ENCODE measurements around the gene MSANTD2.

Gene MSANTD2

GRCh38 chr11:124800226-124800929 lies at the start of gene MSANTD2:
MSANTD2 (minus strand) TSS chr11:124800406; CDS start chr11:124800380, 26 bp downstream.
- Histone ChIP-seq H3K4me3 (ENCODE audit: low read length) (peak within 1 kb of the TSS; percentile 97), H3K36me3 (ENCODE audit: insufficient read depth, low read depth, low read length) (no peaks in the 10 kb centered on the region), H3K9me3 (ENCODE audit: insufficient read depth, low read depth, low read length) (no peaks in the 10 kb centered on the region), H3K4me1 (ENCODE audit: insufficient read depth, low read length) (peaks cover 15% of the 10 kb centered on the region), H3K27me3 (ENCODE audit: insufficient read depth, low read length) (no peaks in the 10 kb centered on the region), H3K9ac (ENCODE audit: low read depth, low read length) (peak within 1 kb of the TSS; percentile 94), H3K27ac (ENCODE audit: low read length) (peak within 1 kb of the TSS; percentile 78)

- H3K9ac ChIP-seq (ENCODE audit: low read depth, low read length) = no peak overlapping the region
- no peaks in the 10 kb centered on the region for H3K4me1 ChIP-seq (ENCODE audit: insufficient read depth, low read length)
- no peaks in the 10 kb centered on the region for H3K36me3 ChIP-seq (ENCODE audit: insufficient read depth, low read depth, low read length)
- H3K4me3 ChIP-seq (ENCODE audit: low read length) = no peak overlapping the region
- peaks cover 100% of the 10 kb centered on the region for H3K27me3 ChIP-seq (ENCODE audit: insufficient read depth, low read length)
- H3K9me3 ChIP-seq (ENCODE audit: insufficient read depth, low read depth, low read length) = peaks cover 4% of the 10 kb centered on the region; the same call in 1 of the 2 replicates
- H3K27ac ChIP-seq (ENCODE audit: low read length) = no peak overlapping the region
Measured at GRCh38 chr11:124846070-124846673, 46.0 kb upstream of the MSANTD2 start.

- Histone ChIP-seq H3K4me3 (ENCODE audit: low read length) (no peak overlapping the region), H3K27ac (ENCODE audit: low read length) (no peak overlapping the region), H3K4me1 (ENCODE audit: insufficient read depth, low read length) (no peaks in the 10 kb centered on the region), H3K9me3 (ENCODE audit: insufficient read depth, low read depth, low read length) (peaks cover 4% of the 10 kb centered on the region; the same call in 1 of the 2 replicates), H3K9ac (ENCODE audit: low read depth, low read length) (no peak overlapping the region), H3K27me3 (ENCODE audit: insufficient read depth, low read length) (peaks cover 100% of the 10 kb centered on the region), H3K36me3 (ENCODE audit: insufficient read depth, low read depth, low read length) (no peaks in the 10 kb centered on the region)
Measured at GRCh38 chr11:124844664-124845079, 44.5 kb upstream of the MSANTD2 start.

- Histone ChIP-seq H3K9ac (ENCODE audit: low read depth, low read length) (no peak overlapping the region), H3K27me3 (ENCODE audit: insufficient read depth, low read length) (peaks cover 100% of the 10 kb centered on the region), H3K4me3 (ENCODE audit: low read length) (peak overlapping the region; percentile 56), H3K9me3 (ENCODE audit: insufficient read depth, low read depth, low read length) (peaks cover 4% of the 10 kb centered on the region; the same call in 1 of the 2 replicates), H3K36me3 (ENCODE audit: insufficient read depth, low read depth, low read length) (no peaks in the 10 kb centered on the region), H3K4me1 (ENCODE audit: insufficient read depth, low read length) (no peaks in the 10 kb centered on the region), H3K27ac (ENCODE audit: low read length) (no peak overlapping the region)
Measured at GRCh38 chr11:124843616-124843910, 43.4 kb upstream of the MSANTD2 start.

GRCh38 chr11:124842305-124842704 lies 42.1 kb upstream of the MSANTD2 start:
- Histone ChIP-seq H3K27me3 (ENCODE audit: insufficient read depth, low read length) (peaks cover 100% of the 10 kb centered on the region), H3K9ac (ENCODE audit: low read depth, low read length) (no peak overlapping the region), H3K27ac (ENCODE audit: low read length) (no peak overlapping the region), H3K36me3 (ENCODE audit: insufficient read depth, low read depth, low read length) (no peaks in the 10 kb centered on the region), H3K4me1 (ENCODE audit: insufficient read depth, low read length) (no peaks in the 10 kb centered on the region), H3K4me3 (ENCODE audit: low read length) (no peak overlapping the region), H3K9me3 (ENCODE audit: insufficient read depth, low read depth, low read length) (peaks cover 4% of the 10 kb centered on the region; the same call in 1 of the 2 replicates)

GRCh38 chr11:124841840-124842239 lies 41.6 kb upstream of the MSANTD2 start:
- Histone ChIP-seq H3K36me3 (ENCODE audit: insufficient read depth, low read depth, low read length) (no peaks in the 10 kb centered on the region), H3K27ac (ENCODE audit: low read length) (no peak overlapping the region), H3K4me1 (ENCODE audit: insufficient read depth, low read length) (no peaks in the 10 kb centered on the region), H3K9me3 (ENCODE audit: insufficient read depth, low read depth, low read length) (peaks cover 4% of the 10 kb centered on the region; the same call in 1 of the 2 replicates), H3K4me3 (ENCODE audit: low read length) (no peak overlapping the region), H3K9ac (ENCODE audit: low read depth, low read length) (no peak overlapping the region), H3K27me3 (ENCODE audit: insufficient read depth, low read length) (peaks cover 100% of the 10 kb centered on the region)

GRCh38 chr11:124841201-124841600 lies 41.0 kb upstream of the MSANTD2 start:
- Histone ChIP-seq H3K36me3 (ENCODE audit: insufficient read depth, low read depth, low read length) (no peaks in the 10 kb centered on the region), H3K27me3 (ENCODE audit: insufficient read depth, low read length) (peaks cover 98% of the 10 kb centered on the region), H3K4me1 (ENCODE audit: insufficient read depth, low read length) (no peaks in the 10 kb centered on the region), H3K27ac (ENCODE audit: low read length) (no peak overlapping the region), H3K4me3 (ENCODE audit: low read length) (no peak overlapping the region), H3K9ac (ENCODE audit: low read depth, low read length) (no peak overlapping the region), H3K9me3 (ENCODE audit: insufficient read depth, low read depth, low read length) (peaks cover 4% of the 10 kb centered on the region; the same call in 1 of the 2 replicates)

- Histone ChIP-seq H3K27me3 (ENCODE audit: insufficient read depth, low read length) (peaks cover 97% of the 10 kb centered on the region), H3K36me3 (ENCODE audit: insufficient read depth, low read depth, low read length) (no peaks in the 10 kb centered on the region), H3K4me3 (ENCODE audit: low read length) (no peak overlapping the region), H3K4me1 (ENCODE audit: insufficient read depth, low read length) (no peaks in the 10 kb centered on the region), H3K9me3 (ENCODE audit: insufficient read depth, low read depth, low read length) (peaks cover 4% of the 10 kb centered on the region; the same call in 1 of the 2 replicates), H3K9ac (ENCODE audit: low read depth, low read length) (no peak overlapping the region), H3K27ac (ENCODE audit: low read length) (no peak overlapping the region)
Measured at GRCh38 chr11:124840666-124841065, 40.5 kb upstream of the MSANTD2 start.

GRCh38 chr11:124839972-124840621 lies 39.9 kb upstream of the MSANTD2 start:
- Histone ChIP-seq H3K4me3 (ENCODE audit: low read length) (peak overlapping the region; percentile 34), H3K27me3 (ENCODE audit: insufficient read depth, low read length) (peaks cover 91% of the 10 kb centered on the region), H3K9ac (ENCODE audit: low read depth, low read length) (no peak overlapping the region), H3K9me3 (ENCODE audit: insufficient read depth, low read depth, low read length) (peaks cover 4% of the 10 kb centered on the region; the same call in 1 of the 2 replicates), H3K36me3 (ENCODE audit: insufficient read depth, low read depth, low read length) (no peaks in the 10 kb centered on the region), H3K27ac (ENCODE audit: low read length) (no peak overlapping the region), H3K4me1 (ENCODE audit: insufficient read depth, low read length) (no peaks in the 10 kb centered on the region)

- Histone ChIP-seq H3K27me3 (ENCODE audit: insufficient read depth, low read length) (peaks cover 84% of the 10 kb centered on the region), H3K27ac (ENCODE audit: low read length) (no peak overlapping the region), H3K36me3 (ENCODE audit: insufficient read depth, low read depth, low read length) (no peaks in the 10 kb centered on the region), H3K4me1 (ENCODE audit: insufficient read depth, low read length) (no peaks in the 10 kb centered on the region), H3K9me3 (ENCODE audit: insufficient read depth, low read depth, low read length) (peaks cover 4% of the 10 kb centered on the region; the same call in 1 of the 2 replicates), H3K9ac (ENCODE audit: low read depth, low read length) (no peak overlapping the region), H3K4me3 (ENCODE audit: low read length) (peak overlapping the region; percentile 34)
Measured at GRCh38 chr11:124839128-124839971, 39.1 kb upstream of the MSANTD2 start.

- H3K9me3 ChIP-seq (ENCODE audit: insufficient read depth, low read depth, low read length) = peaks cover 4% of the 10 kb centered on the region; the same call in 1 of the 2 replicates
- H3K4me1 ChIP-seq (ENCODE audit: insufficient read depth, low read length) = no peaks in the 10 kb centered on the region
- H3K27ac ChIP-seq (ENCODE audit: low read length) = no peak overlapping the region
- no peaks in the 10 kb centered on the region for H3K36me3 ChIP-seq (ENCODE audit: insufficient read depth, low read depth, low read length)
- peaks cover 78% of the 10 kb centered on the region for H3K27me3 ChIP-seq (ENCODE audit: insufficient read depth, low read length)
- H3K9ac ChIP-seq (ENCODE audit: low read depth, low read length) = no peak overlapping the region
- H3K4me3 ChIP-seq (ENCODE audit: low read length) = peak overlapping the region; percentile 34; the same call in 1 of the 2 replicates
Measured at GRCh38 chr11:124838805-124839127, 38.6 kb upstream of the MSANTD2 start.

Measured in iPS-20b (cell line).